Fibroblast of lung (primary cell): Measurements from ENCODE around the gene STYXL2. TPM values are rescaled to one million over a fixed set of nuclear protein-coding genes. Genes with fewer than 3 reads are reported as not detected.

Experiments
- DNase-seq, 2 donors: peaks; one replicate each; pipeline versions ENCODE4 v3.0.0 to v3.0.0-alpha.2; 2010; ENCODE audit warnings: low read depth in 2 of 2
- H2AFZ ChIP-seq: 2 replicates; pipeline ENCODE4 v1.5.1; 2012; ENCODE audit warnings: low read length, control low read depth, inconsistent platforms
- H3K27ac ChIP-seq: 2 replicates; pipeline ENCODE4 v1.5.1; 2011; ENCODE audit warnings: low read length, control low read depth; ENCODE audit not compliant: insufficient read depth
- H3K27me3 ChIP-seq: 2 replicates; pipeline ENCODE4 v1.5.1; 2011; ENCODE audit warnings: mild to moderate bottlenecking, low read length; ENCODE audit not compliant: control insufficient read depth, insufficient read depth
- H3K36me3 ChIP-seq: 2 replicates; pipeline ENCODE4 v1.5.1; 2011; ENCODE audit warnings: low read length; ENCODE audit not compliant: control insufficient read depth, insufficient read depth
- H3K4me1 ChIP-seq: 2 replicates; pipeline ENCODE4 v1.5.1; 2011; ENCODE audit warnings: low read length; ENCODE audit not compliant: control insufficient read depth, insufficient read depth; ENCODE audit errors: extremely low read depth
- H3K4me2 ChIP-seq: 2 replicates; pipeline ENCODE4 v1.5.1; 2011; ENCODE audit warnings: low read length, control low read depth; ENCODE audit not compliant: insufficient read depth; ENCODE audit errors: extremely low read depth
- H3K4me3 ChIP-seq, 4 experiments: fragments of 200-600 bp in 1 of 4; sonication (generic) in 1 of 4; replicated peaks in 1 of 4; 2 replicates each; pipeline ENCODE4 v1.5.1; 2011 to 2016; ENCODE audit warnings: low read length in 4 of 4, low read depth in 3 of 4, mild to moderate bottlenecking in 3 of 4, control low read depth in 2 of 4, inconsistent platforms in 1 of 4, mixed read lengths in 1 of 4; ENCODE audit not compliant: insufficient read depth in 1 of 4; ENCODE audit errors: control extremely low read depth in 1 of 4
- H3K79me2 ChIP-seq: 2 replicates; pipeline ENCODE4 v1.5.1; 2012; ENCODE audit warnings: mild to moderate bottlenecking, low read length, inconsistent platforms; ENCODE audit not compliant: control insufficient read depth, insufficient read depth
- H3K9ac ChIP-seq: 2 replicates; pipeline ENCODE4 v1.5.1; 2011; ENCODE audit warnings: mild to moderate bottlenecking, low read length, control low read depth; ENCODE audit not compliant: insufficient read depth
- H3K9me3 ChIP-seq: 2 replicates; pipeline ENCODE4 v1.5.1; 2012; ENCODE audit warnings: low read depth, low read length; ENCODE audit not compliant: control insufficient read depth, insufficient read depth
- H4K20me1 ChIP-seq: 2 replicates; pipeline ENCODE4 v1.5.1; 2011; ENCODE audit warnings: low read length; ENCODE audit not compliant: control insufficient read depth, insufficient read depth; ENCODE audit errors: extremely low read depth
- CTCF ChIP-seq, 2 donors: IDR thresholded peaks in 1 of 2; conservative IDR thresholded peaks in 1 of 2; 1 replicate in 1 of 2; 2 replicates in 1 of 2; pipeline ENCODE4 v1.5.1; 2011 to 2012; ENCODE audit warnings: low read length in 2 of 2, control low read depth in 1 of 2, inconsistent platforms in 1 of 2, low read depth in 1 of 2, mild to moderate bottlenecking in 1 of 2
- EZH2 ChIP-seq: IDR thresholded peaks from 2 replicates; pipeline ENCODE4 v1.5.1; 2012; ENCODE audit warnings: low read length, control low read depth, mild to moderate bottlenecking; ENCODE audit errors: missing control alignments
- polyA plus RNA-seq, 2 donors: library from polyadenylated mRNA; depleted of rRNA in 1 of 2; stranded (reverse) in 1 of 2; unstranded in 1 of 2; fragments of >200 nt; gene quantifications; 2 replicates each; pipeline ENCODE4 v1.2.1, GENCODE V29; 2011 to 2012; ENCODE audit warnings: missing spikeins in 1 of 2
- total RNA-seq: library from RNA; depleted of rRNA; stranded (reverse); fragments of >200 nt; gene quantifications from 2 replicates; pipeline ENCODE4 v1.2.1, GENCODE V29; 2014

STYXL2 gene
- total and polyA plus RNA-seq, 2 donors (not counting 1 experiment from before 2014, with no cell fraction given): not detected

- no peak overlapping the region for H3K4me3 ChIP-seq
- H3K36me3 ChIP-seq: no peaks in the 10 kb centered on the region
- H3K79me2 ChIP-seq: no peaks in the 10 kb centered on the region
- no peak overlapping the region for H3K27ac ChIP-seq
- H3K27me3 ChIP-seq: no peaks in the 10 kb centered on the region
- no peak overlapping the region for H2AFZ ChIP-seq
- no peak for DNase-seq
- H3K9ac ChIP-seq: no peak overlapping the region
- H3K9me3 ChIP-seq: no peaks in the 10 kb centered on the region
- H4K20me1 ChIP-seq: no peaks in the 10 kb centered on the region
- H3K4me2 ChIP-seq: no peak overlapping the region
- no peak for TF ChIP-seq CTCF (conservative IDR thresholded peaks at IDR 0.05 in 1 of 2, IDR thresholded peaks at IDR 0.05 in 1 of 2; ENCODE audit: low read depth in 1 of 2, low read length in 2 of 2)
- TF ChIP-seq EZH2: no peak
- H3K4me1 ChIP-seq: no peaks in the 10 kb centered on the region
Observed at GRCh38 chr1:167068761-167069160, 25.1 kb upstream of the STYXL2 start.

- no peak for TF ChIP-seq EZH2
- TF ChIP-seq CTCF (conservative IDR thresholded peaks at IDR 0.05 in 1 of 2, IDR thresholded peaks at IDR 0.05 in 1 of 2; ENCODE audit: low read depth in 1 of 2, low read length in 2 of 2): no peak
Observed at GRCh38 chr1:167071286-167071685, 22.6 kb upstream of the STYXL2 start.

GRCh38 chr1:167076136-167076710 is 17.7 kb upstream of the STYXL2 start:
- no peaks in the 10 kb centered on the region for H3K27me3 ChIP-seq
- no peak overlapping the region for H3K27ac ChIP-seq
- TF ChIP-seq CTCF (conservative IDR thresholded peaks at IDR 0.05 in 1 of 2, IDR thresholded peaks at IDR 0.05 in 1 of 2; ENCODE audit: low read depth in 1 of 2, low read length in 2 of 2) (no peak), EZH2 (no peak)
- no peak for DNase-seq
- H3K36me3 ChIP-seq: no peaks in the 10 kb centered on the region
- H3K79me2 ChIP-seq: no peaks in the 10 kb centered on the region
- H3K9ac ChIP-seq: no peak overlapping the region
- H3K9me3 ChIP-seq: no peaks in the 10 kb centered on the region
- no peaks in the 10 kb centered on the region for H3K4me1 ChIP-seq
- H3K4me2 ChIP-seq: no peak overlapping the region
- no peak overlapping the region for H2AFZ ChIP-seq
- no peaks in the 10 kb centered on the region for H4K20me1 ChIP-seq
- H3K4me3 ChIP-seq: no peak overlapping the region

More at GRCh38 chr1:167071286-167071685, 22.6 kb upstream of the STYXL2 start:
- Histone ChIP-seq H4K20me1 (no peaks in the 10 kb centered on the region), H2AFZ (no peak overlapping the region), H3K27ac (no peak overlapping the region), H3K27me3 (no peaks in the 10 kb centered on the region), H3K9me3 (no peaks in the 10 kb centered on the region), H3K4me1 (no peaks in the 10 kb centered on the region), H3K36me3 (no peaks in the 10 kb centered on the region), H3K79me2 (no peaks in the 10 kb centered on the region), H3K9ac (no peak overlapping the region), H3K4me2 (no peak overlapping the region), H3K4me3 (no peak overlapping the region)
- no peak for DNase-seq
